Stimulated activated CD8-positive, alpha-beta memory T cell treated with anti-CD3 and anti-CD28 coated beads, Interleukin-2, amount 100 ng/mL, for 48 hours (primary cell): ENCODE data around the gene TSFM.

Source experiments
- DNase-seq, 2 donors: peaks; one replicate each; pipeline ENCODE4 v3.0.0-alpha.2; 2020; ENCODE audit warnings: low read depth in 2 of 2

The TSFM gene

DNA sequence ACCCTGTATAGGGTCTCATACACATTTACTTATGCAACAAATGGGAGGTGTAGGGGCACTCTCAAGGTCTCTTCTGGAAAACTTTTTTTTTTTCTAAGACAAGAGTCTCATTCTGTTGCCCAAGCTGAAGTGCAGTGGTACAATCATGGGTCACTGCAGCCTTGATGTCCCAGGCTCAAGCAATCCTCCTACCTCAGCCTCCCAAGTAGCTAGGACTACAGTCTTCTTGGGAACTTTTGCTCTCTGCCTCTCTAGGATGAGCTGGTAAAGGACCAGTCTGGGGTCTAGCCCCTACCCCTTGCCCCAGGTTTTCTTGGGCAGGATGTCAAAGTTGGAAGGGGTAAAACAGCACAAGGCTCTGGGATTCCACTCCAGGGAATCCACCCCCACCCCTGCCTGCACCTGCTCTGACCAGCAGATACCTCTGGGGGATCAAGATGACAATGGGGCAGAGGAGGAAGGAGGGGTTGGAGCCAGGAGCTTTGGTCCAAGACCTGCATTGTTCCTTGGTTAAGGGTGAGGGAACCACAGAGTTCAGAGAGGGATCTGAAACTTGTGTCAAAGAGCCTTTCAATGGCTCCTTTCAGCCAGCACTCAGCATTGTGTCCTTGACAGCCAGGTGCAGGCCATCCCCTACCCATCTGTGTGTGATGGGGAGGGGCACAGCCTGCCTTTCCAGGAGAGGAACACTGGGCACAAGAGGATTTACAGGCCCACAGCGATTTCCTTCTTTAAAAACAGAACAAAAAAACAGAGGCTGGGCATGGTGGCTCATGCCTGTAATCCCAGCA lies 51.7 kb downstream of the TSFM start:
- DNase-seq, result no peak

DNA sequence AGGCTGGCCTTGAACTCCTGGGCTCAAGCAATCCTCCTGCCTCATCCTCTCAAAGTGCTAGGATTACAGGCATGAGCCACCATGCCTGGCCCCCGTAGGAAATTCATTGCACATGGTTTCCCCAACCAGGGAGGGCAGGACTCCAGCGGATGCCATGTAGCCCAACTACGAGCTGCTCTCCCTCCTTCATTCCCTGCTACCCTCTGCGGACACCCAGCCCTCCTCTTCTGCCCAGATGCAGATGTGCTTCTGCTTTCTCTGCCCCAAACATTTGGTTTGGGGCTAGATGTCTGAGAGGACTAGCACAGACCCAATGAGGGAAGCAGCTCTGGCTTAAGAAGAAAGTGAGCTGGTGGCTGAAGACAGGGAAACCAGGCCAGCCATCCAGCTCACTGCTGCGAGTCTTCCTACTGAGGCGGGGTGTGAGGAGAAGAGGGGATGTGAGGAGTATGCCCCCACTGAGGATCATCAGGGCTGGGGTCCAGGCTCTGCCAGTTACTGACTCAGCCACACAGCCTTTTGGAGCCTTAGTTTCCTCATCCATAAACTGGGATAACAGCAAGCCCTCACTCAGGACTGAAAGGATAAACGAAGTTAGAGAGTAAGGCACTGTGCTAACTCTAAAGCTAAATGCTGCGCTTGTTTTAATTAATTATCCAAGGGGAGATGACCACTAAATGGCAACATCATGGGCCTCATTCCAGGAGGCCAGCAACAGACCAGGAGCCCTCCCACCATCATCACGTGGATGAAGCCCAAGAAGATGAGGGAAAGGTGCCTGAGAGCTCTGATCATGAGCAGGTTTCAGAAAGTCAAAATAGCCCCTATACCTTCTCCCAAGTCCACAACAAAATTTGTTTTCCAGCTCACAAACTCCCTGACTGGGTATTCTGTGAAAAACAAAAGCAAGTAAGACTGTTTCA lies 53.0 kb downstream of the TSFM start:
- DNase-seq, result no peak

DNA sequence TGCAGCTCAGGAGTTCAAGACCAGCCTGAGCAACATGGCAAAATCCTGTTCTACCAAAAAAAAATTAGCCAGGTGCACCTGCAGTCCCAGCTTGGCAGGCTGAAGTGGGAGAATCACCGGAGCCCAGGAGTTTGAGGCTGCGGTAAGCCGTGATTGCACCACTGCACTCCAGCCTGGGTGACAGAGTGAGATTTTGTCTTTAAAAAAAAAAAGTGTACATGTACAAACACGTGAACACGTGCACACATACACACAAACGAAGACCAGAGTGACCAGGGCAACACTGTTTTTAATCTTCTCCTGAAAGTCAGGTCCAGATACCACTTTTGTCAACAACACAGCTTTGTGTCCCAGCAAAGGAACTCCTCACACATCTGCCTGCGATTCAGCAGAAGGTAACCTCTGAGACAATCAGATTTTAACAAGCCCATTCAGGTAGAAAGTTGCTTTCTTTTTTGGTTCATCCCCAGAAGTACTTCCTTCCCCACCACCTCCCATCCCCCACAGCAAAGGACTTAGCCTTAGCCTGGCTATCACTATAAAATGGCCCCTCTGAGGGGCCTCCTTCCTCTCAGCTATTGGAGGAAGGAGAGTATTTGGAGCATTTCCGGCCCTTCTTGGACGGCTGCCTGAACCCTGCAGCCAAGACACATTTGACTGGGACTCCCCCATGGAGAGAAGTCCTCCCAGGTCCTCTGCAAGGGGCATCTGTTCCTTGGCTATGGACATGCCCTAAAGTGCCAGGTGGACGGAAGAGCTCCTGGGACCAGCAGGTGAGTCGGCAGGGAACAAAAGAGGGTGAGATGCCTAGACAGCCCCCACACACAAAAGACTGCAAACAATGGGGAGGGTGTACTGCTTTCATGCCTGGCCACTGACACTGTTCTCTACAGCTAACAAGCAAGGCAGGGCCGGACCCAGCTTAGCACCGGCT lies 54.1 kb downstream of the TSFM start:
- peak in 1 of 2 donors; percentile 21 for DNase-seq

DNA sequence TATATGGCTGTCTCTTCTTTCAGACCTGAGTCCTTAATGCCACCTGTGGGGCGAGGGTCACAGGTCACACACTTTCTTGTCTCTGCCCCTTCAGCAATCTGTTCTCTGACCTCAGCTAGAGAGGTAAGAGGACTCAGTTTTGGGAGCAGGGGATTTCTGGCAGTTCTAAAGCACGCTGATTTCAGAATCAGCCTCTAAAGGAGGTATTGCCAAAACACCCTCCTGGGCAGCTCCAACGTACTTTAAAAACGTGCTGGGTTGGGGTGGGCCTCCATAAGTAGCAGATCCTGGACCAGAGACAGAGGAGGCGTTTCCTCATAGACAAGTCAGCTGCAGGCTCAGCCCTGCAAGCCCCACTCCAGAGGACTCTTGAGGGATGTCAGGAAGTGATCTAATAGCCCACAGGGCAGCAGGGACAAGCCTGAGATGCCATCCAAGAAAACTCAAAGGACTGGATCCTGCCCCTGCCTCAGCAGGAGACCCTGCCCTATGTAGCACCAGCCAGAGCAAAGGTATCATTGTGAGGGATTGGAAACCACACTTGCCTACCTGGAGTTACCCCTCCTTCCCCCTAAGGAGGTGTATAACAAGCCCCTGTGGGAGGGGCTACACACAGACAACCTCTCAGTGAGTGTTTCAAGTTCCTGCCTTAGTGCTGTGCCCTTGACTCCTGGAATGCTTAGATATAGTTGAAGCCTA lies 55.4 kb downstream of the TSFM start:
- DNase-seq, result no peak

DNA sequence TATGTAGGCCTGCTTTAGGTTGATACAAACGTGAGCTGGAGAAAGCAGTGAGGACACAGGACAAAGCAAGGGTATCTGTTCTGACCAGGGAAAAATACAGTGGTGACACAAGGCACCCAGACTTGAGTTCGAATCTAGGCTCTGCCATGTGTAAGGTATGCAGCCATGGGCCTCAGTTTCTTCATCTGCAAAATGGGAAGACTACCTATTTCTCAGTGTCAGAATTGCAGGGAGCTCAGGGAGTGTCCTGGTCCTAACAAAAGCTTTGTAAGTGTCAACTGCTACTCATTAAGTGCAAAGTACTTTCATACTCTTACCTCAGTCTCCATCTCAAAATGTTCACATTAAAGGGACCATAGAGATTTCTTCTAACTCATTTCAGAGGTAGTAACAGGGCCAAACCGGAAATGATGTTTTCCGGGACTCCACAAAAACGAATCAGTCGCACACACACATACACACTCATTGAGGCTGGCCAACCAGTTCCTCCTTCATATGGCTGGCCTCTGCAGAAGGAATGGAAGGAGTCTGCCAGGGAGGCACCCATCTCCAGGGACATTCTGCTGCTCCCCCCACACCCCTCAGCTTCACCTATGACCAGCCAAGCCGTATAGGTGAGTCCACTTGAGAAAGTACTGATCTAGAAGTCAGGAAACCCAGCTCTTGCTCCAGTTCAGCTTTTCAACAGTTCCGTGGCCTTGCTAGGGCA lies 56.2 kb downstream of the TSFM start:
- no peak for DNase-seq

DNA sequence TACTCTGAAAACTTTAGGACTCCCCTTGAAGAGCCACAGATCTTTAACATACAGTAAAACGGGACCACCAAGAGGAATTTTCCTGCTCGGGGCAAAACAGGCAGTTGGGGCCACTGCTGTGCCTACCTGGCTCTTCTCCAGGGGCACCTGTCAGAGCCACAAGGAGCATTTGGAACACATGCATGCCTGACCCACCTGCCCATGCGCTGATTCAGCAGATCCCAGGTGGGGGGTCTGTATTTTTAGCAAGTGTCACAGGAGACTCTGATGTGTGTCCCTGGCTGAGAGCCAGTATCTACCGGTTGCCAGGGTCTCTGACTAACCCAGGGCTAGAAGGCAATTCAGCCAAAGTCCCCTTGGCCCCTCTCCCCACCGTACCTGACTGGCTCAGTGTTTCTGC lies 57.4 kb downstream of the TSFM start:
- DNase-seq, result no peak

DNA sequence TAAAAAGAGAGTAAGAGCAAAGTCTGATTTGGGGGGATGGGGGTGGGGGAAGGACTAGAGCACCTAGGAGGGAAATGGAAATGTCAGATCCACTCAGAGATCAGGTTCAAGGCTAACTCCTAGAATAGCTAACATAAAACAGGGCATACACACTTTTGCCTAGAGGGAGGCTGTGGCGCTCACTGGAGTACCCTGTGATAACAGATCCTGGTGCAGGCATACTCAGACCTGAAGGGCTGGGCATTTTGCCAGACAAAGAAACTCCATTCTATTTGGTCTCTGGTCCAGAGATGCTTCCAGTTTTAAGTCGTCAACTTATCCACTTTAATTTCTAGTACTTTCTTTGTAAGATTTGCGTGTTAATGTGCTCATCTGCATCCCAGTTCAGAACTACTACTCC lies 58.1 kb downstream of the TSFM start:
- DNase-seq, result no peak

DNA sequence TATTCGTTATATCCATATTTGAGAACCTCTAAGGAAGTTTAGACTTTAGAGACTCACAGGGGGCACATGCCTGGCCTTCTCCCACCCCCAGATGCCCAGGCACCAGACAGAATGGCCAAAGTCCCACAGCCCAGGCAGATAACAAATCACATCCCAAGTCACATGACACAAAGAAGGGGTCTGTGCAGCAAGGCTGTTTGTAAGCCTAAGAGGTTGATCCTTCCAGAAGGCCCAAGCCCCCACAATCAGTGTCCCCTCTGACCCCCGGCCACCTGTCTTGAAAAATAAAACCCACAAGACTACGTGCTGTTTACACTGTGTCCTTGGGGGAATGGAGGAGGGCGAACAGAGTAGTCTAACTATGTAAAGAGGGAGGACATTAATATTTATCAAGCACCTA lies 58.9 kb downstream of the TSFM start:
- no peak for DNase-seq

DNA sequence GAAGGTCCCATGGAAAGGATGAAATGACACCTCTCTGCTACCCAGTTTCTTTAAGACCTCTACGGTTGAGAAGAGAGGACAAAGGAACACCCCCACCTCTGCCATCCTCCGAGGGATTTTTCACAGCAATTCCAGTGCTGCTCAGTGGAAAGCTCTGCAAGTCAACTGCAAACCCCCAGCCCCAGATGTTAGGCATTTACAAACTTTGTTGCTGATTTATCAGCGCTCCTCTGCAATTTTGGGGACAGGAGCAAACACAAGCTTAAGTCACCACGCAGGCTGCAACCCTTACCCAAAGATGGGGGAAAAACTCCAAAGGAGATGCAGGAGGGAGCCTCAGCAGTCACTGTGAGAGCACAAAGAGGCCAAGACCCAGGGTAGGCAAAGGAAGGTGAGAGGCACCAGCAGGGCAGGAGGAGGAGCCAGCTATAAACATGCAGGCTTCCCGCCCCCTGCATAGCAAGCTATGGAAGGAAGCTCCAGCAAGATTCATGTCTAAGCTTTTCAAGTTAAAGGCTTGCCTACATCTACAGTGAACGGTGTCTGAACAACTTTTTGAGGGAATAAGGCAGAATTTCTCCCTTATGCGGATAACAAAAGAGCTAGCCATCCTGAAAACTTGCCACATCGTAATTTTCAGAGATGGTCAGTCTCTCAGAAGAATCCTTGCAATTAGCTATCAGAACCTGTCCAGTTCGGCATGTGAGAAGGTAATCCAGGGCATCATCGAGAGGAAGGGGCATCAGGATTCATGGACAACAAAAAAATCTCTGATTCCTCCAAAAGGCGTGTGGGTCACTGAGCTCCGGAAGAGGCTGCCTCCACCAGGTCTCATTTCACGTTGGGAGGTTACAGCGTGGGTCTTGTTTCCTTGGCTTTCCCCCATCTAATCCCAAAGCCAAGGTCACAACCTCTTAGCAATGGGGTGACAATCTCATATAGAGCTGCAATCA lies 60.0 kb downstream of the TSFM start:
- peak in 1 of 2 donors; percentile 20 for DNase-seq

DNA sequence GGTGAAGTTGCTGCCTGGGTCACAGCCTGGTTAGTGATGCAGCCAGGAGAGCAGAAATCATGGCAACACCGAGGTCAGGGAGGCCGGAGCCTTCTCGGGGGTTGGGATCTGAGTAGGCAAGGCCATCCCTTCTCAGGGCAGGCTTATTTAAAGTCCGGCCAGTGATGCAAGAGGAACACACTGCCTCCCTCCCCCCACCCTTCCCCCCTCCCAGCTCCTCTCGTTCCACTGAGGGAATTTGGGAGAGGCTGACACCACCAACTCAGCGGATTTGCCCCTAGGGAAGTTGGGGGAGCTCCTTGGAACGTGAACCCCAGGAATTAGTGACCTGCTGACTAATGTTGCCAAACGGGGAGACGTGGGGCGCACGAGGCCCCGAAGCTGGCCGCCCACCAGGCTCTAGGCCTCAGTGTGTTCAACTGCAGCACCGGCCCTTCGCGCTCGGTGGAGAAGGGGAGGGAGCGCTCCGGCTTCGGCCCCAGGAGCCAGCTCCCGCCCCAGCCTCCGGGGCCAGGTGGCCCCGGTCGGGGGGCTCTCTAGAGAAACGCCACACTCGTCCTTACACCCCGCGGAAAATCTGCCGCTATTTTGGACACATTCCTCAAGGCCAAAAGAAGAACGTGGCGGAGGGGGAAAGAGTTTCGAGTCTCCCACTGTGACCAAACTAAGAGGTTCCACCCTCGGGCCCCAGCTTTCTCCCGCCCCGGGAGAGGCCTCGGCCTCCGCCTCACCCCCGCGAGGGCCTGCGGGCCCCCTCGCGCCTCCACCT lies 62.3 kb downstream of the TSFM start:
- no peak for DNase-seq

DNA sequence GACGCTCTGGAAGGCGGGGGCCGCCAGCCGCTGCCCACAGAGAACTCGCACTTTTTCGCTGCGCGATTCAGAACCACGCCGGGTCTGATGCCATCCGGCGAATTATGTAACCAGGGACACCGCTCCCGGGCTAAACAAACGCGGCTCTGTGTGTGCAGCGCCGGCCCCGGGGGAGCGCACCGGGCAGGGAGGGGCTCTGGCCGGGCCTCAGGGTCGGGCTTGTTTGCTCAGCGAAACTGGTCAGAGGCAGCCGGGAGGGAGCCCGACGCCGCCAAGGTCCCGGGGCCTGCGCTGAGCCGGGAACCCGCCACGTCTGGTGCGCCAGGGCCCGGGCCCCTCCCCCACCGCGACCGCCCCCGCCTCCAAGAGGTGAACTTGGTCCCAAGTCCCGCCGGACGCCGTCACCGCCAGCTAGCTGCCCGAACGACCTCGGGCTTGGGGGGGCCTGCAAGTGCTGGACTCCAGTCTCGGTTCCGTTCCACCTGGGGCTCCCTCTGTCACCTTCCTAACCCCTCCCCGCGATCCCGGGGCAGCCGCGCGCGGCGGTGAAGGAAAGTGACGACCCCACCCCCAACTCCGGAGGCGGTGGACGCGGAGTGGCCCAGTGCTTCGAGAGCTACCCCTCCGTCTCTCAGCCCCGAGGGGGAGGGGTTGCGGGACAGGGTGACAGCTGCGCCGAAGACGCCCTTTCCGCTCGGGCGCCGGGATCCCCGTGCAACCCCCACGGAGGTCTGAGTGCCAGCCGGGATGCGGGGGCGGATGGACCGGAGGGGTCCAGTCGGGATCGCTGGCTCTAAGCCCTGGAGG lies 63.1 kb downstream of the TSFM start:
- peak; percentile 49 to 55 for DNase-seq

DNA sequence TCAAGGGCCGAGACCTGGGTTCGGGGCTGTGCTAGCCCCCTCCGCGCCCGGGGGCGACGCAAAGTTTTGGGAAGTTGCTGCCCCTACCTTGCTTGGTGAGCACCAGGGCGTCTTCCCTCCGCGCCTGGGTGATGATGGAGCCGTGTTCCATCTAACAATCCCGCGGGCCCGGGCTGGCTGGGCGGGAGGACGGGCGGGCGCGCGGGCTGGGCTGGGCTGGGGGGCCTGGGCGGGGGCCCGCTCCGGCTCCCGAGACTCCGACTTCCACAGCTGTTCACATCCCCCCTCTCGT lies 63.6 kb downstream of the TSFM start:
- no peak for DNase-seq

DNA sequence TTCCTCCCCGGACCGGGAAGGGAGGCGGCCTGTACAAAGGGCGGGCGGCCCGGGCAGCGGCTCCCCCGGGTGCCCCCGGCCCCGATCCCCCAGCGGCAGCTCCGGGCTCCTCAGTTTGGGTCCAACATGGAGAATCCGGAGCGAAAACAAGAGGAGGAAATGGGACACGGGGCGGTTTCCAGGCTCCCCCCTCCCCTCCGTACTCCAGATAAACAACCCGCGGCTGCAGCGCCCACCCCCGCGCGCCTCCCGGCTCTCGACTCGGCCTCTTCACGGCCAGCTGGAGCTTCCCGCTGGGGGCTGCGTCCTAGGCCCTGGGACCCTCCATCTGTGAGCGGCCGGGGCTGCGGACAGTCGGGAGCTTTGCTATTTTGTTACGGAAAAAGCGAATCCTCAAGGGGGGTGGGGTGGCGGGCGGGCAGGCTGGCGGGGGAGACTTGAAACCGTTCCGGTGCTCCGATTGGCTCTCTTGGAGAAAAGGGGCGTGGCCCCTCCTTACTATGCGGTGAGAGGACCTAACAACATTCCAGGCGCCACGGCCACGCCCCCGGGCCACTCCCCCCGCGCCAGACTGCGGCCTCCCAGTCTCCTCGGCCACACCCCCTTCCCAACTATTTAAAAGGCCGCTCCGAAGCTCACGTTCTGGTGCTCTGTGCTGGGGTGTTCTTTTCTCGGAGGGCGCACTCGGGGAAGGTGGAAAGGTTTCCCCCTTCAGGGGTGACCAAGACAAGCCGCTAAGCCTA lies 64.2 kb downstream of the TSFM start, which contains the start of gene CTDSP2:
Gene CTDSP2 (minus strand): TSS at position 153 of the 743 bp plus-strand sequence. CDS start 294 bp downstream, outside the sequence.
- peak; percentile 86 to 89 for DNase-seq
